Stomach (tissue), 4 donors: ENCODE data around the gene EDN3.

ENCODE experiments used
- CTCF ChIP-seq, 7 experiments: fragments of 450-650 bp in 4 of 7; fragments of 200-600 bp in 3 of 7; sonication (generic) in 3 of 7; IDR thresholded peaks; one replicate each; pipeline ENCODE4 v1.5.1; 2016 to 2019; ENCODE audit warnings: antibody characterized with exemption in 7 of 7, control low read depth in 2 of 7, mild to moderate bottlenecking in 1 of 7
- EP300 ChIP-seq: sonication (generic); formaldehyde crosslinking; IDR thresholded peaks from one replicate; pipeline ENCODE4 v1.6.1; 2017; ENCODE audit warnings: antibody characterized with exemption

DNA sequence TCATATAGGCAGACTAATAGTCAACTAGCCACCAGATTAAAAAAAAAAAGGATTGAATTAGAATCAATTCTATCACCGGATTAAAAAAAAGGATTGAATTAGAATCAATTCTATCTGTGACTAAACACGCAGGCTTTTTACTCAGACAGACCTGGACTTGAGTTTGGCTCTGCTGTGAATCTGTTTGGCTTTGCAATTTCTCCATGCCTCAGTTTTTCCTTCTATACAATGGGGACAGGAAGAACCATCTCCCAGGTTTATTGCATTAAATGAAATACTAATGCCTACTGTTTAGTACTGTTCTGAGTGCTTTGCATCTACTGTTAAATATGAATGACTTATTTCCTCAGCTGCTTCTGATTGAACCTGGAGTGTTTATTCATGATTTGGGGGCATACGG, 30.0 kb upstream of the EDN3 start:
- TF ChIP-seq CTCF (IDR thresholded peaks at IDR 0.05) (no peak), EP300 (no peak)
